T-helper 2 cell treated with Interferon-gamma antibody and Interleukin-4, amounts not matched to agents 100 ng/mL and 5 ng/mL, for 36 hours (primary cell): Measurements from ENCODE around the gene SMO. TPM values are rescaled to one million over a fixed set of nuclear protein-coding genes. Genes with fewer than 3 reads are reported as not detected.
"Not testable (repeated sequence)": the region's sequence is repeated elsewhere in the genome, so short reads cannot be mapped to it uniquely, and the experiment has no call there.

Experiments
- intact Hi-C: fragments of 100-400 bp; cut with micrococcal nuclease; formaldehyde crosslinking; loops from one replicate; pipeline ENCODE4 v1.15.1; 2023
- total RNA-seq: library from RNA; stranded (reverse); gene quantifications from 2 replicates; pipeline ENCODE4 v1.2.3, GENCODE V29; 2022

SMO gene
- total RNA-seq, 1 donor from 2014 or later: 0.14 TPM

- intact Hi-C loops: no loop called here
Observed at GRCh38 chr7:129169686-129170440, 18.6 kb upstream of the SMO start.

GRCh38 chr7:129170441-129171021, 17.9 kb upstream of the SMO start:
- intact Hi-C loops: no loop called here

- intact Hi-C loops: not testable (repeated sequence)
Observed at GRCh38 chr7:129173861-129174260, 14.6 kb upstream of the SMO start.

GRCh38 chr7:129176916-129177710, 11.3 kb upstream of the SMO start:
- intact Hi-C loops: no loop called here

GRCh38 chr7:129184981-129185670, 3.3 kb upstream of the SMO start:
- intact Hi-C loops: no loop called here

GRCh38 chr7:129186749-129187260, 1.6 kb upstream of the SMO start:
- intact Hi-C loops: no loop called here

- intact Hi-C loops: no loop called here
Observed at GRCh38 chr7:129187681-129188371, 607 bp upstream of the SMO start.

GRCh38 chr7:129188892-129189660, 643 bp downstream of the SMO start:
- intact Hi-C loops: no loop called here

- intact Hi-C loops: no loop called here
Observed at GRCh38 chr7:129189661-129190310, 1.4 kb downstream of the SMO start.

- intact Hi-C loops: no loop called here
Observed at GRCh38 chr7:129191272-129191671, 2.8 kb downstream of the SMO start.

GRCh38 chr7:129193892-129194291, 5.5 kb downstream of the SMO start:
- intact Hi-C loops: no loop called here

GRCh38 chr7:129197771-129198170, 9.3 kb downstream of the SMO start:
- intact Hi-C loops: no loop called here

GRCh38 chr7:129199406-129199805, 11.0 kb downstream of the SMO start:
- intact Hi-C loops: no loop called here

GRCh38 chr7:129202058-129202777, 13.8 kb downstream of the SMO start:
- intact Hi-C loops: no loop called here

- intact Hi-C loops: no loop called here
Observed at GRCh38 chr7:129203050-129203741, 14.8 kb downstream of the SMO start.

- intact Hi-C loops: no loop called here
Observed at GRCh38 chr7:129205126-129205818, 16.8 kb downstream of the SMO start.

- intact Hi-C loops: no loop called here
Observed at GRCh38 chr7:129205987-129206785, 17.8 kb downstream of the SMO start.
